Pancreas (tissue), 10 donors: ENCODE data around the gene RBMX. TPM values are rescaled to one million over a fixed set of nuclear protein-coding genes. Genes with fewer than 3 reads are reported as not detected.
"Not testable (repeated sequence)": the region's sequence is repeated elsewhere in the genome, so short reads cannot be mapped to it uniquely, and the experiment has no call there.

Experiments
- ATAC-seq, 4 donors: fragments of 200-7000 bp; cut with Tn5 transposase; one replicate each; pipeline versions ENCODE4 v1.8.0 to v1.9.1; 2020; ENCODE audit warnings: mild to moderate bottlenecking in 4 of 4, moderate library complexity in 4 of 4
- DNase-seq, 6 donors: peaks; one replicate each; pipeline ENCODE4 v3.0.0-alpha.2; 2020
- FAIRE-seq: peaks from 2 replicates; lab custom pipeline; 2012; peaks lifted over from hg19 to GRCh38; lab: Jason Lieb, UNC
- H3K27ac ChIP-seq, 4 donors: fragments of 200-600 bp; sonication (generic); 1 replicate in 3 of 4; 2 replicates in 1 of 4; pipeline versions ENCODE4 v1.5.0 to v1.8.0; 2020
- H3K27me3 ChIP-seq, 4 donors: fragments of 200-600 bp; one replicate each; pipeline ENCODE4 v1.8.0; 2021
- H3K36me3 ChIP-seq, 3 donors: fragments of 200-600 bp; sonication (generic) in 1 of 3; one replicate each; pipeline versions ENCODE4 v1.5.0 to v1.8.0; 2020 to 2021
- H3K4me1 ChIP-seq, 3 donors: fragments of 200-600 bp; one replicate each; pipeline ENCODE4 v1.8.0; 2021
- H3K4me3 ChIP-seq, 4 donors: fragments of 200-600 bp; sonication (generic) in 2 of 4; one replicate each; pipeline versions ENCODE4 v1.5.0 to v1.8.0; 2020 to 2021
- H3K9me3 ChIP-seq, 4 donors: fragments of 200-600 bp; one replicate each; pipeline ENCODE4 v1.8.0; 2021
- CTCF ChIP-seq, 4 donors: fragments of 200-600 bp; sonication (generic) in 3 of 4; IDR thresholded peaks; one replicate each; pipeline versions ENCODE4 v1.5.0 to v1.8.0; 2021; ENCODE audit warnings: antibody characterized with exemption in 4 of 4
- WGBS, 2 donors: extraction: QIAGEN DNeasy Blood & Tissue Kit; methylation state at CpG; one replicate each; pipeline ENCODE4 v1.1.7; 2013; 5-methylcytosine and 5-hydroxymethylcytosine counted together
- intact Hi-C, 3 donors: fragments of 100-400 bp; cut with DNase I; formaldehyde crosslinking; loops; one replicate each; pipeline versions ENCODE4 v1.11.1 to v1.14.2; 2022
- polyA plus RNA-seq, 2 donors: library from polyadenylated mRNA; stranded (reverse); fragments of 200-250 nt; gene quantifications; one replicate each; pipeline ENCODE4 v1.2.3, GENCODE V29; 2013
- total RNA-seq, 6 donors: library from RNA; stranded (reverse); fragmentation: NEBNext Ultra II Directional in 4 of 6; extraction: Animal tissue kit (Norgen Biotek cat#: 25700) in 4 of 6; gene quantifications; one replicate each; pipeline versions ENCODE4 v1.2.1 to v1.2.4, GENCODE V29; 2021 to 2023
- donor health status: healthy with polysubstance abuse.
- donor health status: DM: no; HTN: no; CAD: no; lungs with moderate emphysema.
- donor health status: DM: no; HTN: no; CAD: no.
- donor health status: control.
- donor health status: control.
- donor health status: Bipolar disorder and iron deficiency.
- donor health status: DM: yes; HTN: yes; CAD: no.
- donor health status: DM: no; HTN: no; CAD: no.
- donor health status: DM: no; HTN: no; CAD: no.
- donor health status: DM: yes; HTN: yes; CAD: no.

RBMX gene
- total RNA-seq (100 to 1,000 TPM in 2 of 6 donors, 10 to 100 TPM in 4; 71.7 to 129 (median 81.8) TPM), polyA plus RNA-seq (10 to 100 TPM; 45.3 to 86.6 TPM)

- FAIRE-seq (no peak), DNase-seq (peak; percentile 86 to 91 (median 87)), ATAC-seq (peak; percentile 96 to 97 (median 97))
- H3K27me3 ChIP-seq = no peaks in the 10 kb centered on the region
- H3K4me1 ChIP-seq = no peaks in the 10 kb centered on the region
- H3K27ac ChIP-seq = peak within 1 kb of the TSS; percentile 64 to 93 (median 84)
- H3K36me3 ChIP-seq = peaks cover 0 to 11% (median 0%) of the 10 kb centered on the region in 3 donors
- H3K9me3 ChIP-seq = no peaks in the 10 kb centered on the region
- 3 to 34% methylated on average over 34 of the region's 34 CpGs for WGBS, 2 donors
- H3K4me3 ChIP-seq = peak within 1 kb of the TSS; percentile 14 to 55 (median 44)
- TF ChIP-seq CTCF (IDR thresholded peaks at IDR 0.05) = no peak
- intact Hi-C loops = no loop called here
Observed at GRCh38 chrX:136880452-136881013, at the start of gene RBMX. TSS of gene RBMX (minus strand) at chrX:136880725. CDS start at chrX:136879427, 1,298 bp downstream.

DNA sequence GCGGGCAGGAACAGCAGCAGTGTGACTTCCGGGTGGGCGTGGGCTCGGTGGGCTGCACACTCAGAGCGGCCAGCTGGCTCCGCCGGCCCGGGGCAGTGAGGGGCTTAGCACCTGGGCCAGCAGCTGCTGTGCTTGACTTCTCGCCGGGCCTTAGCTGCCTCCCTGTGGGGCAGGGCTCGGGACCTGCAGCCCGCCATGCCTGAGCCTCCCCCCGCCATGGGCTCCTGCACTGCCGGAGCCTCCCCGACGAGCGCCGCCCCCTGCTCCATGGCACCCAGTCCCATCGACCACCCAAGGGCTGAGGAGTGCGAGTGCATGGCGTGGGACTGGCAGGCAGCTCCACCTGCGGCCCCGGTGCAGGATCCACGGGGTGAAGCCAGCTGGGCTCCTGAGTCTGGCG lies 40.9 kb upstream of the RBMX start:
- 92 to 97% methylated on average over 16 to 25 of the region's 25 CpGs for WGBS, 2 donors
- H3K9me3 ChIP-seq, H3K4me1 ChIP-seq, FAIRE-seq, H3K27ac ChIP-seq, intact Hi-C loops, H3K36me3 ChIP-seq, H3K27me3 ChIP-seq, H3K4me3 ChIP-seq, ATAC-seq: not testable (repeated sequence)
- peak in 1 of 6 donors; percentile 57 for DNase-seq

DNA sequence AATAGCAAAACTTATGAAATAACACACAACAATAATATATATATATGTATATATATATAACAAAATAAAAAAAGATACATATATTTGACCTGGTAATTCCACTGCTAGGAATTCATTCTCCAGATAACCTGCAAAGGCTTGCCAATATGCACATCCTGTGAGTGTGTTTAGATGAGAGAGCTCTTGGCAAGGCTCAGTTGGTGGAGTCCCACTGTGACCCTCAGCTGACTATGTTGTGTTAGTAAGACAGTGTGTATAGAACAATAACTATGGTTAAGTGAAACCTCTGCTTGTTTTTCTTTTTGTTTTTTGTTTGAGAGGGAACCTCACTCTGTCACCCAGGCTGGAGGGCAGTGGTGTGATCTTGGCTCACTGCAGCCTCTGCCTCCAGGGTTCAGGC lies 39.5 kb upstream of the RBMX start:
- no peak for DNase-seq
- no peaks in the 10 kb centered on the region for H3K4me1 ChIP-seq
- FAIRE-seq = no peak
- H3K9me3 ChIP-seq = no peaks in the 10 kb centered on the region
- intact Hi-C loops = no loop called here
- H3K36me3 ChIP-seq = no peaks in the 10 kb centered on the region
- H3K4me3 ChIP-seq = no peak overlapping the region
- no peak overlapping the region for H3K27ac ChIP-seq
- no peak for ATAC-seq
- H3K27me3 ChIP-seq = no peaks in the 10 kb centered on the region
- TF ChIP-seq CTCF (IDR thresholded peaks at IDR 0.05) = no peak

GRCh38 chrX:136916827-136917226 lies 36.3 kb upstream of the RBMX start:
- H3K27me3 ChIP-seq = no peaks in the 10 kb centered on the region
- no peak overlapping the region for H3K27ac ChIP-seq
- no peak for TF ChIP-seq CTCF (IDR thresholded peaks at IDR 0.05)
- H3K4me3 ChIP-seq = no peak overlapping the region
- DNase-seq (no peak), ATAC-seq (no peak), FAIRE-seq (no peak)
- H3K36me3 ChIP-seq = no peaks in the 10 kb centered on the region
- WGBS, 2 donors = 81 to 98% methylated on average over 2 of the region's 2 CpGs
- no peaks in the 10 kb centered on the region for H3K4me1 ChIP-seq
- intact Hi-C loops = no loop called here
- H3K9me3 ChIP-seq = no peaks in the 10 kb centered on the region

- FAIRE-seq, ATAC-seq, H3K4me3 ChIP-seq, H3K27me3 ChIP-seq, DNase-seq, H3K36me3 ChIP-seq, H3K9me3 ChIP-seq, intact Hi-C loops, H3K4me1 ChIP-seq, H3K27ac ChIP-seq: not testable (repeated sequence)
- 64 to 78% methylated on average over 7 of the region's 7 CpGs for WGBS, 2 donors
Observed at GRCh38 chrX:136911661-136912060, 31.1 kb upstream of the RBMX start.

DNA sequence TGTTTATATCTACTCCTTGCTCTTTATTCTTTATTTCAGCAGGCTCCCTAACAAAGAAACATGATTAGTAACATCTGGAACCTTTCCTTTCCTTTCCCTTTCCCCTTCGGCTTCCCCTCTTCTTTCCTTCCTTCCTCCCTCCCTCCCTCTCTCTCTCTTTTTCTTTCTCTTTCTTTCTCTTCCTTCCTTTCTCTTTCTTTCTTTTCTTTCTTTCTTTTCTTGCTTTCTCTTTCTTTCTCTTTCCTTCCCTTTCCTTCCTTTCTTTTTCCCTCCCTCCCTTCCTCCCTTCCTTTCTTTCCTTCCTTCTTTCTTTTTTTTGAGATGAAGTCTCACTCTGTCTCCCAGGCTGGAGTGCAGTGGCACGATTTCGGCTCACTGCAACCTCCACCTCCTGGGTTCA lies 30.7 kb upstream of the RBMX start:
- no peak overlapping the region for H3K4me3 ChIP-seq
- no peaks in the 10 kb centered on the region for H3K4me1 ChIP-seq
- ATAC-seq (no peak), DNase-seq (no peak), FAIRE-seq (no peak)
- H3K27ac ChIP-seq = no peak overlapping the region
- no peaks in the 10 kb centered on the region for H3K27me3 ChIP-seq
- TF ChIP-seq CTCF (IDR thresholded peaks at IDR 0.05) = no peak
- WGBS, 2 donors = 57% methylated on average over 3 of the region's 3 CpGs
- H3K9me3 ChIP-seq = no peaks in the 10 kb centered on the region
- intact Hi-C loops = no loop called here
- no peaks in the 10 kb centered on the region for H3K36me3 ChIP-seq
